Panc1 (cell line): ENCODE results near the gene ZCCHC4. TPM values are rescaled to one million over a fixed set of nuclear protein-coding genes. Genes with fewer than 3 reads are reported as not detected.
"Not testable (repeated sequence)": the region's sequence is repeated elsewhere in the genome, so short reads cannot be mapped to it uniquely, and the experiment has no call there.

ENCODE experiments used
- ATAC-seq: fragments of 200-7000 bp; cut with Tn5 transposase; 2 replicates; pipeline ENCODE4 v1.9.1; 2020; ENCODE audit warnings: mild to moderate bottlenecking, moderate library complexity
- BruUV-seq: library from RNA; stranded (reverse); fragments of 400-500 nt; replicated peaks from 2 replicates; lab custom pipeline; 2021; lab: Mats Ljungman, UMichigan
- CTCF ChIA-PET: fragments of 300-600 bp; sonication (Branson Sonifier 250); formaldehyde crosslinking; loops from one replicate; lab custom pipeline; 2022; ENCODE audit warnings: antibody characterized with exemption; lab: Charles Lee
- POLR2A ChIA-PET: fragments of 300-600 bp; sonication (Branson Sonifier 250); formaldehyde crosslinking; loops from one replicate; lab custom pipeline; 2022; ENCODE audit warnings: antibody characterized with exemption; lab: Charles Lee
- DNase-seq: peaks from one replicate; pipeline ENCODE4 v3.0.0-alpha.2; 2010; ENCODE audit warnings: low read depth, low spot score
- H3K27ac ChIP-seq: 2 replicates; pipeline ENCODE4 v1.5.1; 2011; ENCODE audit warnings: mild to moderate bottlenecking, low read length, inconsistent platforms
- H3K27me3 ChIP-seq: fragments of 200-500 bp; sonication (Bioruptor generic); 2 replicates; pipeline ENCODE4 v1.6.0; 2014; ENCODE audit warnings: low read length, inconsistent platforms; ENCODE audit not compliant: control insufficient read depth, insufficient read depth
- H3K36me3 ChIP-seq: fragments of 200-500 bp; sonication (Bioruptor generic); 2 replicates; pipeline ENCODE4 v1.5.1; 2014; ENCODE audit warnings: inconsistent platforms, mild to moderate bottlenecking, low read length, moderate library complexity; ENCODE audit not compliant: control insufficient read depth, insufficient read depth
- H3K4me1 ChIP-seq: 2 replicates; pipeline ENCODE4 v1.5.1; 2011; ENCODE audit warnings: inconsistent platforms, mild to moderate bottlenecking, low read length, moderate library complexity; ENCODE audit not compliant: control insufficient read depth, insufficient read depth
- H3K4me3 ChIP-seq, 2 experiments: 2 replicates each; pipeline ENCODE4 v1.5.1; 2011 to 2012; ENCODE audit warnings: low read depth in 2 of 2, low read length in 2 of 2, mild to moderate bottlenecking in 2 of 2, inconsistent platforms in 1 of 2, moderate library complexity in 1 of 2
- H3K9me3 ChIP-seq: fragments of 200-500 bp; sonication (Bioruptor generic); 2 replicates; pipeline ENCODE4 v1.5.1; 2014; ENCODE audit warnings: low read depth, mild to moderate bottlenecking, inconsistent platforms, low read length, moderate library complexity; ENCODE audit not compliant: control insufficient read depth, insufficient read depth
- CTCF ChIP-seq: fragments of 450-650 bp; IDR thresholded peaks from 2 replicates; pipeline ENCODE4 v1.5.1; 2017; ENCODE audit warnings: mild to moderate bottlenecking
- POLR2AphosphoS5 ChIP-seq: IDR thresholded peaks from 2 replicates; pipeline ENCODE4 v1.6.1; 2012; ENCODE audit warnings: mild to moderate bottlenecking, low read depth, low read length, moderate library complexity
- REST ChIP-seq, 2 experiments: IDR thresholded peaks; 2 replicates each; pipeline ENCODE4 v1.6.1; 2011 to 2012; ENCODE audit warnings: low read depth in 2 of 2, control low read depth in 1 of 2, low read length in 1 of 2, mild to moderate bottlenecking in 1 of 2, moderate library complexity in 1 of 2; ENCODE audit not compliant: insufficient read depth in 1 of 2
- SIN3A ChIP-seq: IDR thresholded peaks from 2 replicates; pipeline ENCODE4 v1.6.1; 2012; ENCODE audit warnings: low read depth, mild to moderate bottlenecking, low read length, moderate library complexity, borderline replicate concordance; ENCODE audit not compliant: insufficient read depth
- TCF7L2 ChIP-seq: IDR thresholded peaks from 2 replicates; pipeline ENCODE4 v1.6.1; 2011; ENCODE audit warnings: mild to moderate bottlenecking, low read depth, low read length, inconsistent platforms
- in situ Hi-C: cut with HindIII; loops from 2 replicates; pipeline ENCODE4 v1.10.0; 2016; ENCODE audit warnings: low sequenced_read_pairs, low pct_unique_long_range_greater_than_20kb
- intact Hi-C: fragments of 100-400 bp; cut with micrococcal nuclease; formaldehyde crosslinking; loops from one replicate; pipeline ENCODE4 v1.10.0; 2022; ENCODE audit not compliant: unreplicated experiment
- total RNA-seq: library from RNA; stranded (reverse); gene quantifications from one replicate; pipeline ENCODE4 v1.2.1, GENCODE V29; 2021; ENCODE audit not compliant: unreplicated experiment

Gene ZCCHC4
- total RNA-seq, 1 experiment from 2014 or later = 6.0 TPM

GRCh38 chr4:25320773-25321172 lies 8.2 kb downstream of the ZCCHC4 start:
- no peaks in the 10 kb centered on the region for H3K36me3 ChIP-seq
- no peak overlapping the region for H3K27ac ChIP-seq
- TF ChIP-seq REST (IDR thresholded peaks at IDR 0.05; ENCODE audit: insufficient read depth in 1 of 2, low read depth in 2 of 2, low read length in 1 of 2) (no peak), POLR2AphosphoS5 (no peak), TCF7L2 (no peak), CTCF (no peak), SIN3A (no peak)
- CTCF ChIA-PET = no interaction called here
- no peaks in the 10 kb centered on the region for H3K27me3 ChIP-seq
- intact Hi-C loops = no loop called here
- H3K4me1 ChIP-seq = no peaks in the 10 kb centered on the region
- in situ Hi-C loops = no loop called here
- DNase-seq (no peak), ATAC-seq (no peak)
- POLR2A ChIA-PET = no interaction called here
- no peak overlapping the region for H3K4me3 ChIP-seq
- BruUV-seq = no TSS peak
- H3K9me3 ChIP-seq = no peaks in the 10 kb centered on the region

- no TSS peak for BruUV-seq
- CTCF ChIA-PET = no interaction called here
- in situ Hi-C loops (no loop called here), intact Hi-C loops (no loop called here)
- POLR2A ChIA-PET = interaction anchor here (0.6 kb wide), 1 partner anchor 62 kb away, joined by 3 read pairs; no protein-coding TSS in a partner anchor
- H3K4me1 ChIP-seq = no peaks in the 10 kb centered on the region
- DNase-seq (no peak), ATAC-seq (no peak)
- no peaks in the 10 kb centered on the region for H3K27me3 ChIP-seq
- no peak for TF ChIP-seq SIN3A
- TF ChIP-seq CTCF = no peak
- no peak for TF ChIP-seq POLR2AphosphoS5
- TF ChIP-seq REST (IDR thresholded peaks at IDR 0.05; ENCODE audit: insufficient read depth in 1 of 2, low read depth in 2 of 2, low read length in 1 of 2) = no peak
- TF ChIP-seq TCF7L2 = no peak
- H3K9me3 ChIP-seq = no peaks in the 10 kb centered on the region
- H3K27ac ChIP-seq = no peak overlapping the region
- no peaks in the 10 kb centered on the region for H3K36me3 ChIP-seq
- no peak overlapping the region for H3K4me3 ChIP-seq
Observed at GRCh38 chr4:25321703-25322102, 9.1 kb downstream of the ZCCHC4 start.

- H3K27me3 ChIP-seq, in situ Hi-C loops, H3K4me1 ChIP-seq, ATAC-seq, DNase-seq, H3K36me3 ChIP-seq, BruUV-seq, H3K9me3 ChIP-seq, POLR2A ChIA-PET, H3K4me3 ChIP-seq, H3K27ac ChIP-seq, intact Hi-C loops: not testable (repeated sequence)
- CTCF ChIA-PET = interaction anchor here (0.7 kb wide), 1 partner anchor 94 kb away, joined by 3 read pairs; no protein-coding TSS in a partner anchor
Observed at GRCh38 chr4:25328463-25328862, 15.9 kb downstream of the ZCCHC4 start.
